Right lung (tissue), 5 donors: Measurements from ENCODE around the gene MBOAT2. TPM values are rescaled to one million over a fixed set of nuclear protein-coding genes. Genes with fewer than 3 reads are reported as not detected.

Experiments used
- DNase-seq, 2 donors: peaks; one replicate each; pipeline ENCODE4 v3.0.0-alpha.2; 2013
- polyA plus RNA-seq, 5 donors: library from polyadenylated mRNA; unstranded; fragments of 120-200 nt; gene quantifications; one replicate each; pipeline versions ENCODE4 v1.2.1 to v1.2.3, GENCODE V29; 2013; ENCODE audit warnings: inconsistent platforms in 1 of 5, low replicate concordance in 1 of 5; ENCODE audit not compliant: insufficient read length in 5 of 5, insufficient read depth in 1 of 5

Gene MBOAT2
- polyA plus RNA-seq, 5 donors: 38.1 to 89.6 (median 78.8) TPM

DNA sequence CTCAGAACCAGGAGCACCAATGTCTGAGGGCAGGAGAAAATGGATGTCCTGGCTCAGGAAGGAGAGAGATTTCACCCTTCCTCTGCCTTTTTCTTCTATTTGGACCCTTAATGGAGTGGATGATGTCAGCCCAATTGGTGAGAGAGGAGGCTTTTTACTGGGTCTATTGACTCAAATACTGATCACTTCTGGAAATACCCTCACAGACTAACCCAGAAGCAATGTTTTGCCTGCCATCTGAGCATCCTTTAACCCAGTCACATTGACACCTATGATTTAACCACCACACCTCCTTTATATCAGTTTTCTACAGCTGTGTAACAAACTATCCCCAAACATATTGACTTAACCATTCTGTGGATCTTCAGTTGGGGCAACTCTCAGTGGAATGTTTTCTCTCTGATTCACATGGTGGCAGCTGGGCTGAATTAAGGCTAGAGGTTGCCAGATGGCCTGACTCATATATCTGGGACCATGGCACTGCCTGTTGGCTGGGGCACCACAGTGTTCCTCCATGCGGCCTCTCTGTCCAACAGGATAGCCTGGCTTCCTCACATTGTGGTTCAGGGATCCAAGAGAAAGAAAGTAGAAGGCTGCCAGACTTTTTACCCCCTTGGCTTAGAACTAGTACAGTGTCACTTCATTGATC, 18.2 kb upstream of the MBOAT2 start:
- DNase-seq: no peak

DNA sequence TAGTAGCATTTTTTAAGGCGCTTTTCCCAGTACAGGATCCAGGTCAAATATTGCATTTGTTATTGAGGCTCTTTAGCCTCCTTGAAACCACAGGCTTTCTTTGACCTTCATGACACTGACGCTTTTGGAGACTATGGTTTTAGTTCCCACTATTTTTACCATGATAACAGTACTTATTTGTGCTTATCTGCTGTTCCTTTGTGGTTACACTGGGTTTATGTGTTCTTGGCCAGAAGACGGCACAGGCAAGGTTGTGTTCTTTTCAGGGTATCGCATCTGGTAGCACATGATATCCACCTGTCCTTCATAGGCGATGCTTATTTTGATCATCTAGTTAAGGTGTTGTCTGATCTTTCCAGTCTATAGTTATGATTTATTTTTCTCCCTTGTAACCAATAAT, 16.8 kb upstream of the MBOAT2 start:
- no peak for DNase-seq

DNA sequence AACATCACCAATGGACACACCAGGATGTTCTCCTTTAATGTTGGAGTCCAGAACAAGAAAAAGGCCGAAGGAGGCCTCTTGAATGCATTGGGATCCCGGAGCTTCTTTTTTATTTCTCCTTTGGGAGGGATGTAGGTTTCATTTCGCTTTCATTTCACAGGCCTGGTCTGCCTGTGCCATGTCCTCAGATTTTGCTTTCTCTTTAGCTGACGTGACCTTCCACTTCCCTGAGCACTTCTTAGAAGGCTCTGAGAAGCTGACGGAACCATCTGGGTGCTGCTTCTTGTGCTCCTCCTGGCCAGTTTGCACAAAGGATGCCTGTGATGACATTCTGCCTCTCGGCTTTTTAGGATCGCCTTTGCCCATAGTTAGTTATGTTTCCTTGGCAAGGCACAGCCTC, 15.1 kb upstream of the MBOAT2 start:
- DNase-seq: no peak

- no peak for DNase-seq
Observed at GRCh38 chr2:9018109-9018508, 14.6 kb upstream of the MBOAT2 start.

GRCh38 chr2:9017411-9017810, 13.9 kb upstream of the MBOAT2 start:
- no peak for DNase-seq

DNA sequence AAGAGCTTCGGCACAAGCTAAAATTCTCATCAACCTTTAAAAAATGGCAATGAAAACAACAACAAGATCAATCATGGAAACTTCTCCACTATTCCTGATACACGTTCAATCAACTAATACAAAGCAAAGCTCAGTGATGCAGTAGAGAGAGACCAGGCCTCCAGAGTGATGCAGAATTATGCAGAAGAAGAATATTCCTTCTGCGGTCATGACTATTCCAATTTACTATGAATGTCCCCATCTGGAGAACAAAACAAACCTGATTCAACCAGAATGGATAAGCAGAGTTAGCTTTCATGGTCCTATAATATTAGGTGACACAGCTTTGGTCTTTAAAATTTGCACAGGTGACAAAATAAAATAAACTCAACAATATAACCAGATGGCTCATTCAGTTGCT, 12.5 kb upstream of the MBOAT2 start:
- DNase-seq: no peak

DNA sequence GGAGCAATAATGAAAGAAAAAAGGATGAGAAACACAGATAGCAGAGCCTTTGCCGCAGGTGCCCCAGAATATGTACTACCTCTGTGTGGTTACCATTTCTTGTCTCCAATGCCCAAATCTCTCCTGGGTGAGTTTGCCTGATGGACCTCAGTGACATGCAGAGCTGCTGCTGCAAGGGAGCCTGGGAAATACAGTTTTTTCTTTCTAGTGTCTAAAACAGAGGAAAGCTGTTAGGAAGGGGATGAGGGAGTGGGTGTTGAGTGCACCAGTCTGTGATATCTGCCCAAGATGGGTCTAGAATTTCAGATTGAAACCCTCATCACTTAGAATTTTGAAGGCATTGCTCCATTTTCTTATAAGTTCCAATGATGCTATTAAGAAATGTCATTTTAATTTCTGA, 9.9 kb upstream of the MBOAT2 start:
- no peak for DNase-seq

DNA sequence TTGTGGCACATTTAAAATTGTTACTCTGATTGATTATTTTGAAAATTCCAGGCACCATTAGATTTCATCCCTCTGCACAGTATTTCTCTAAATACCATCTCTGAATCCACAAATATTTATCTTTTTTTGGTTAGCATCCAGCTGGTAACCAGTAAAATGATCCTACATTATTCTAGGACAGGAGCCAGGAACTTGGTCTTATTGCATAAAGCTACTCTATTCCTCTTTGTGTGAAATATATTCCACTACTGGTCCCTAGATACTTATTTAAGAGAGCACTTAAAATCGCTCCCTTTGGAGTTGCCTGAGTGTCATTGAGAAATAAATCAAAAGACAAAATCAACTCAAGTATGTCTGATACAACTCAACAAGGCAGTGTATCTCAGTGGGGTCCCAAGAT, 7.4 kb upstream of the MBOAT2 start:
- DNase-seq: peak; percentile 61 to 62

GRCh38 chr2:9008951-9009664, 5.6 kb upstream of the MBOAT2 start:
- no peak for DNase-seq

- DNase-seq: no peak
Observed at GRCh38 chr2:9006368-9006767, 2.9 kb upstream of the MBOAT2 start.

DNA sequence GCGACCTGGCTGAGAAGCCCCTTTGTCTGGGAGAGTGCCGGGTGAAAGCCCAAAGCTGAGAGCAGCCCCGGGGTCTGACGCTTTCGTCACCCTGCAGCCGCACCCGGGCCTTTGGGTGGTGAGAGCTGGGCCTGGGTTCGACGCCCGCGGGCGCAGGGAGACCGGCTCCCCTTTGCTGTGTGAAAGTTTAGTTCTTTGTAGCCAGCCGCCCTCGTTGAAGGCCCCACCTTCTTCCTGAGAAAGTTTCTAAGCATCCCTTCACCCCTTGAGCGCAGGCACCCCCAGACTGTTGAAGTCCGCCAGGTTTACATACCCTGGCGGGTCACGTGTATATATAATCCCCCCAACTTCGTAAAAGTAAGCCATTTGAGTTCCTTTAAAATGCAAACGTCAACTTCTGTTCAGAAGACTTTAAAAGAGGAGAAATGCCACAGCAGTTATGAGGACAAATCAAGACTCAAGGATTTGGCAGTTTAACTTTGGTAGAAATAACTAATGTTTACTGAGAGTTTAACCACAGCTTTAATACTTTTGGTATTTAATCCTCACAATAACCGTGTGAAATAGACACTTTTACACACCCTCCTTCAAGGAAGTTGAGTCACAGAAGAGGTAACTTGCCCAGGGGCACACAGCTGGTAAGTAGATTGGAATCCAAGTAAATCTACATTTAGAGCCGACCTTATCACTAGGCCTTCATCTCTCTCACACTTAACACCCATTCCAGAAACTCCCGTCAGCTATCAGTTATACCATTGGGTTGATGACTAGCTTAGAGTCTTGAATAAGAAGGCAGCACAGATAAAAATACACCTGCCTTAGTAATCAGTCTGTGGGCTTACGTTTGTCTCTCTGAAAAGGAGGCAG, 1.1 kb upstream of the MBOAT2 start:
- DNase-seq: no peak

- DNase-seq: no peak
Observed at GRCh38 chr2:9003366-9003615, 193 bp downstream of the MBOAT2 start.

DNA sequence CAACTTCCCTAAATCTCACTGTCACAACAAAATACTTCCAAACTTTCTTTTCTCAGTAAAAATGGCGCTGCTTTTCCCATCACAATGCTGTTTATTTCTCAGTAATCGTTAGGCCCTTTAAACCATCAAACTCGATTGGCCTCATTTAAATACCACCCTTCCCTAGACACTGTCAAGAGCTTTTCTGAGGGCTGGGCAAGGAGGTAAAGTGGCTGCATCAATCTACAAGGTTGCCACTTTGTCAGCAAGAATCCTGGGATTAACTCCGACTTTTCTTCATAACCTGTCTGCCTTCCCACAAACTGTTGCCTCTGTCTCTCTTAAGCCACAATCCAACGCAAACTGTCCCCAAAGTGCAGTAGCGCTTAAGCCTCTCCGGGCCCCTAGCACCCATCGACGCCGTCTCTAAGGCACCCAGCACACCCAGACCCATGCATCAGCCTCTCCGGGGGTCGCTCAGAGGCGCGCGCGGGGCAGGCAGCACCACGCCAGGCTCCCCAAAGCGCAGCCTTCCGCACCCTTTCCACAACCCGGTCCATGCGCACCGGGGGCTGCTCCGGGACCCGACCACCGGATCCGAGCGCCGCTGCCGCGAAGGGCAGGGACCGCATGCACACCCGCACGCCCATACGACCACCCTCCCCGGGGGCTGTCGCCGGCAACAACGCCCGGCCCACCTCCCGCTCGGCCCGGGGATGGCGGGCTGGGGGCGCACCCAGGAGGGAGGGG, 683 bp downstream of the MBOAT2 start:
- no peak for DNase-seq

- DNase-seq: no peak
Observed at GRCh38 chr2:9002313-9002636, 1.2 kb downstream of the MBOAT2 start.

GRCh38 chr2:9001778-9002177, 1.7 kb downstream of the MBOAT2 start:
- no peak for DNase-seq

DNA sequence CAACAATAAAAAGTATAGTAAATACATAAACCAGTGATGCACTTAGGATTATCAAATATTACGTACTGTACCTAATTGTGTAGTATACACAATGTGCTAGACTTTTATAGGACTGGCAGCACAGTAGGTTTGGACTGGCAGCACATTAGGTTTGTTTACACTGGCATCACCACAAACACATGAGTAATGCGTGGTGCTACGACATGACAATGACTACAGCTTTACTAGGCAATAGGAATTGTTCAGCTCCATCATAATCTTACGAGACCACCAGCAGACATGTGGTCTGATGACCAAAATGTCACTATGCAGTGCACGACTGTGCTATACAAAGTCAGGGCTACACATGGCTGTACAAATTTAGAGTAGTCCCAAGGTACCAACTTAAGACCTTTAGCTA, 2.3 kb downstream of the MBOAT2 start:
- no peak for DNase-seq

DNA sequence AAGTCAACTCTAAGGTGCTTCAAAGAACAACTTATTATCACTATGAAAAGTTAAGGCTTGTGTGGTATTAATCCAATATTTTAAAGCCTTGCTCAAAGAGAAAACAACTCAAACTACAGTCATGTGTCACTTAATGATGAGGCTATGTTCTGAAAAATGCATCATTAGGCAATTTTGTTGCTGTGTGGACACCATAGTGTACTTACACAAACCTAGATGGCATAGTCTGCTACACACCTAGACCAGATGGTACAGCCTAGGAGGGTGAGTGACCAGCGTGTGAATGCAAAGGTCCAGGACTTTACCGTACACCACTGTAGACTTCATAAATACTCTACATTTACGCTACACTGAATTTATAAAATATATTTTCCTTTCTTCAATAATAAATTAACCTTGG, 3.0 kb downstream of the MBOAT2 start:
- no peak for DNase-seq

GRCh38 chr2:8999797-9000196, 3.7 kb downstream of the MBOAT2 start:
- no peak for DNase-seq

DNA sequence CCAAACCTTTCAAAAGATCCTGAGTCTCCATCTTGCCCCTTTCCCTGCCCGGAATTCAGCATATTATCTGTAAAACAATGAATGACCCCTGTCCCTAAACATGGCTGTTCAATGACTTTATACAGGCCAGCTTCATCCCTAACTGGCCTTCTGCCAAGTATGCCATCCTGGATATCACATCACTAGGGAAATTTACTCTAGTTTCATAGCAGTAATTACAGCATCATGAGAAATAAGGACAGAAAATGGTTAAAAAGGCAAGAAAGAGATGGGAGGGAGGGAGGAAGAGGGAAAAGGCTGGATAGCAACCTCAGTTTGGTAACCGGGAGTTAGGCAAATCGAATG, 4.4 kb downstream of the MBOAT2 start:
- no peak for DNase-seq

- no peak for DNase-seq
Observed at GRCh38 chr2:8998418-8999101, 4.9 kb downstream of the MBOAT2 start.

- no peak for DNase-seq
Observed at GRCh38 chr2:8997631-8998030, 5.9 kb downstream of the MBOAT2 start.

- DNase-seq: no peak
Observed at GRCh38 chr2:8997108-8997507, 6.4 kb downstream of the MBOAT2 start.
